ENCODE results near the gene EMC6.

Gene EMC6

DNA sequence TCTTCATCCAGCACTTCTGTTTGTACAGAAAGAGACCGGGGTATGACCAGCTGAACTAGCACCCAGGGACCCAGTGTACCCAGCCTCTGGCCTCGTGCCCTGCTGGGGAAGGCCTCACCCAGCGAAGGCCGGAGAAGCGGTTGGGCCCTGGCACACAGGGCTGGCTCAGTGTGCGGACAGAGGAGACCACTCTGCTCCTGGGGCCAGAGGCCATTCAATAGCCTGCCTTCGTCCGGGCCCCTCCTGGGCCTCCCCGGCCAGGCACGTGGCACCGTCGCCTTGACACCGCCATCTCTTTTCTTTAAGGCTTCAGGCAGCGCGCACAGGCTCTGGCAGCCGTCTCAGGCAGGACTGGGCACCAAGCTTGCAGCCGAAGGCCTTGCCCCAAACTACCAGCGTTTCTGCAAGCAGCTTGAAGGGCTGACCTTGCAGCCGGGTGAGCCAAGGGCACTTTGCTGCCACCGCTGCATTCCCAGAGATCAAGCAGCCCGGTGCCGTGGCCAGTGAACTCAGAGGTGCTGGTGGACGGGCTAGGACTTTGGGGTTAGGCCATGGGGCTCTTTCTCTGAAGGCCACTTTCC lies 8.2 kb upstream of the EMC6 start:
- no peak for TF ChIP-seq TAF1 (IDR thresholded peaks at IDR 0.05; ENCODE audit: borderline replicate concordance, insufficient read depth, low read length)
- TF ChIP-seq FOXP2 (optimal IDR thresholded peaks at IDR 0.05; ENCODE audit: borderline replicate concordance, extremely low read depth, extremely low read length, insufficient read depth) = no peak
- TF ChIP-seq SIN3A (IDR thresholded peaks at IDR 0.05; ENCODE audit: borderline replicate concordance, insufficient read depth, low read length) = no peak
- TF ChIP-seq, protein P1, sequence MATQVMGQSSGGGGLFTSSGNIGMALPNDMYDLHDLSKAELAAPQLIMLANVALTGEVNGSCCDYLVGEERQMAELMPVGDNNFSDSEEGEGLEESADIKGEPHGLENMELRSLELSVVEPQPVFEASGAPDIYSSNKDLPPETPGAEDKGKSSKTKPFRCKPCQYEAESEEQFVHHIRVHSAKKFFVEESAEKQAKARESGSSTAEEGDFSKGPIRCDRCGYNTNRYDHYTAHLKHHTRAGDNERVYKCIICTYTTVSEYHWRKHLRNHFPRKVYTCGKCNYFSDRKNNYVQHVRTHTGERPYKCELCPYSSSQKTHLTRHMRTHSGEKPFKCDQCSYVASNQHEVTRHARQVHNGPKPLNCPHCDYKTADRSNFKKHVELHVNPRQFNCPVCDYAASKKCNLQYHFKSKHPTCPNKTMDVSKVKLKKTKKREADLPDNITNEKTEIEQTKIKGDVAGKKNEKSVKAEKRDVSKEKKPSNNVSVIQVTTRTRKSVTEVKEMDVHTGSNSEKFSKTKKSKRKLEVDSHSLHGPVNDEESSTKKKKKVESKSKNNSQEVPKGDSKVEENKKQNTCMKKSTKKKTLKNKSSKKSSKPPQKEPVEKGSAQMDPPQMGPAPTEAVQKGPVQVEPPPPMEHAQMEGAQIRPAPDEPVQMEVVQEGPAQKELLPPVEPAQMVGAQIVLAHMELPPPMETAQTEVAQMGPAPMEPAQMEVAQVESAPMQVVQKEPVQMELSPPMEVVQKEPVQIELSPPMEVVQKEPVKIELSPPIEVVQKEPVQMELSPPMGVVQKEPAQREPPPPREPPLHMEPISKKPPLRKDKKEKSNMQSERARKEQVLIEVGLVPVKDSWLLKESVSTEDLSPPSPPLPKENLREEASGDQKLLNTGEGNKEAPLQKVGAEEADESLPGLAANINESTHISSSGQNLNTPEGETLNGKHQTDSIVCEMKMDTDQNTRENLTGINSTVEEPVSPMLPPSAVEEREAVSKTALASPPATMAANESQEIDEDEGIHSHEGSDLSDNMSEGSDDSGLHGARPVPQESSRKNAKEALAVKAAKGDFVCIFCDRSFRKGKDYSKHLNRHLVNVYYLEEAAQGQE (IDR thresholded peaks at IDR 0.05; ENCODE audit: insufficient read depth in 1 of 2, low read depth in 2 of 2, low read length in 2 of 2) = no peak
- TF ChIP-seq POLR2AphosphoS5 (IDR thresholded peaks at IDR 0.05; ENCODE audit: low read depth, low read length) = no peak

- TF ChIP-seq POLR2AphosphoS5 (IDR thresholded peaks at IDR 0.05; ENCODE audit: low read depth, low read length) (no peak), SIN3A (IDR thresholded peaks at IDR 0.05; ENCODE audit: borderline replicate concordance, insufficient read depth, low read length) (no peak)
These were observed 5.3 kb upstream of the EMC6 start for GRCh38 chr17:3663102-3664011.

- TF ChIP-seq SIN3A (IDR thresholded peaks at IDR 0.05; ENCODE audit: borderline replicate concordance, insufficient read depth, low read length) (no peak), POLR2AphosphoS5 (IDR thresholded peaks at IDR 0.05; ENCODE audit: low read depth, low read length) (no peak), TAF1 (IDR thresholded peaks at IDR 0.05; ENCODE audit: borderline replicate concordance, insufficient read depth, low read length) (no peak), FOXP2 (optimal IDR thresholded peaks at IDR 0.05; ENCODE audit: borderline replicate concordance, extremely low read depth, extremely low read length, insufficient read depth) (no peak)
- TF ChIP-seq, protein P1 (IDR thresholded peaks at IDR 0.05; ENCODE audit: insufficient read depth in 1 of 2, low read depth in 2 of 2, low read length in 2 of 2) = no peak
These were observed 2.8 kb upstream of the EMC6 start for GRCh38 chr17:3665834-3666233.

DNA sequence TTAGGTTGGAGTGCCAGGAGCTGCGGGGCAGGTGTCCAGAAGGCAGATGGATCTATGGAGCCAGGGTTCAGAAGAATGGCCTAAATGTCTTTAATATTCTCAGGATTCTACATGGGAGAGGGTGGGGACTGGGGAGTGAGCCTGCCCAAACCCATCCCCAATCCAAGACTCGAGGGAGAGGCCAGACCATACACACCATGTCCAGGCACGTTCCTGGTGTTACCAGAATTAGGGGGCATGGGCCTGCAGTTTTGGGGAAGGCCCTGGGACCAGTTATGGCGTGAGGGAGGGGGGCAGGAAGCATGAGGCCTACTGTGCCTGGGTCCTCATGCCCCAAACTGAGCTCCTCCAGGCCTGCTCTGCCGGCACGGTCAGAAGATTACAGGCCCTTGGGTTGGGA lies 2.1 kb upstream of the EMC6 start:
- TF ChIP-seq SIN3A (IDR thresholded peaks at IDR 0.05; ENCODE audit: borderline replicate concordance, insufficient read depth, low read length) = no peak
- no peak for TF ChIP-seq FOXP2 (optimal IDR thresholded peaks at IDR 0.05; ENCODE audit: borderline replicate concordance, extremely low read depth, extremely low read length, insufficient read depth)
- TF ChIP-seq, protein P1 (IDR thresholded peaks at IDR 0.05; ENCODE audit: insufficient read depth in 1 of 2, low read depth in 2 of 2, low read length in 2 of 2) = no peak
- no peak for TF ChIP-seq POLR2AphosphoS5 (IDR thresholded peaks at IDR 0.05; ENCODE audit: low read depth, low read length)
- no peak for TF ChIP-seq TAF1 (IDR thresholded peaks at IDR 0.05; ENCODE audit: borderline replicate concordance, insufficient read depth, low read length)

DNA sequence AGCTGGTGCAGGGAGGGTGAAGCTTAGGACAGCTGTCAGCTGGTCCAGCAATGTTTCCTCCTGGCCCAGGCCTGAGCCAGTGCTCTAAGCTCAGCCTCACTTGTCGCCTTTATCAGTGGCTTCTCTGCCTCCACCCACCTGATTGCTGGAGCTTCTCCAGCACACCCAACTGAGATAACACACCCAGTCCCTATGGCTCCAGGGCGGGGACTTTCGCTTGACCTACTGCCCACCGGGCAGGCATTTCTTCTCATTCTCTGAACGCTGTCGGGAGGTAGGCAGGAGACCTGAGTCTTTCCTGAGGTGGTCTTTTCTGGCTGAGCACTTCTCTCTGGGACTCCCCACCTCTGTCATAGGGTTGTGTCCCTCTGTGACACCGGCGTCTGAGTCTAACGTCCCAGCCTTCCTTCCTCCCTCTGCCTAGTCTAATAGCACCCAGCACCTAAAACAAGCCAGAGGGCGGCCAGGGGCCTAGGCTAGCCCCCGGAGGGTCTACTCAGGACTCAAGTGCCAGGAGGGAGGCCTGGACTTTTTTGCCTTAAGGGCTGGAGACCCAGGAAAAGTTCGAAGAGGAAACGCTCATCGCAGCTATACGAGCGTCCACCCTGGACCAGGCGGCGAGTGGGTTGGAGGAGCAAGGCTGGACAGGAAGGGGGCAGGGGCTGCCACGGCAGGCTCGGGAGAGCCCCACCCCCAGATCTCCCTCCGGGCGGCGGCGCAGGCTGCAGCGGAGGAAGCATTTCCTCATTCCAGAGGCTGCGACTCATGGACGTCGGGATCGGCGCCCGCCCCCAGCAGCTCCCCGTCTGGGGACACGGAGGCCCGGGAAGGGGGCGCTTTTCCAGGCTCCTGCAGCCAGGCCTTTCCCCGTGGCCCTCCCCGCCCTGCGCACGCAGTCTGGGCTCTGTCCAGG lies 990 bp upstream of the EMC6 start:
- TF ChIP-seq SIN3A (IDR thresholded peaks at IDR 0.05; ENCODE audit: borderline replicate concordance, insufficient read depth, low read length) (peak; percentile 64; the same call in 1 of the 2 replicates), POLR2AphosphoS5 (IDR thresholded peaks at IDR 0.05; ENCODE audit: low read depth, low read length) (peak; percentile 73), FOXP2 (optimal IDR thresholded peaks at IDR 0.05; ENCODE audit: borderline replicate concordance, extremely low read depth, extremely low read length, insufficient read depth) (no peak), TAF1 (IDR thresholded peaks at IDR 0.05; ENCODE audit: borderline replicate concordance, insufficient read depth, low read length) (no peak)
- TF ChIP-seq, protein P1 (IDR thresholded peaks at IDR 0.05; ENCODE audit: insufficient read depth in 1 of 2, low read depth in 2 of 2, low read length in 2 of 2) = peak in 1 of 2 experiments; percentile 10; a peak in 1 of 4 replicates

Measured in PFSK-1 (cell line).